ENCODE results near the gene MELTF. TPM values are rescaled to one million over a fixed set of nuclear protein-coding genes. Genes with fewer than 3 reads are reported as not detected.
A peak's percentile ranks its signal among the peaks of the same experiment; 100 is the strongest.

Gene MELTF
- total and polyA plus RNA-seq, 9 of the 15 experiments (the other 6 are each of a cell fraction or from before 2014, with no cell fraction given): 0.35 to 10.5 (median 4.5) TPM

DNA sequence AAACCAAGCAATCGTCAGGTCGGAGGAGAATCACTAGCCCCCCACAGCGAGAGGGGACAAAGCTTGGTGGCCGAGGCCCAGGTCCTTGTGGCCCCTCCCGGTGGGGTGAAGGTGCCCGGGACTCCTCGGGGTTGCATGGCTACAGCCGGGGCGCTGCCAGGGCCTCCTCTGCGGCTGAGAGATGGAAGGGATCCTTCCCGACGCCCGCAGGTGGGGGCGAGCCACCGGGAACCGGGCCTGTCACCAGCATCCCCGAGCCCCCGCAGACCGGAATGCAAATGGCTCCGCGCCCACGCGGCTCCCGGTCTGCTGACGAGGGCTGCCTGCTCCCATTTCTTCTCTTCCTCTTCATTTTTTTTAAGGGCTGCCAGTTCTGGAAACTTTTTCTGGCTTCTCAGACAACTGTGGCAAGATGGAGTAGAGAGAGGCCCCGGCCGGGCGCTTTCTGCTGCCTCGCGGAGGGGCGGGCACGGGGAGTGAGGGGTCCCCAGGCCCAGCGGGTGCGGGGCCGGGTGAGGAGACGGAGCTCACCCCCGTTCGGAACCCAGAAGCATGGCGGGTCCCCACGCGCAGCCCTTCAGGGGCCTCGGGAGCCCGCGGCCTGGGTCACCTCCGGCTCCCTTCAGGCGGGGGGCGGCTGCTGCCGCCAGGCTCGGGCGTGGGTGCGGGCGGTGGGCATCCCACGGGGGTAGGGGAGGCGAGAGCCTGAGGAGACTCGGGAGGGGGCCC is 27.5 kb downstream of the MELTF start (continued):
- TF ChIP-seq, protein P1, sequence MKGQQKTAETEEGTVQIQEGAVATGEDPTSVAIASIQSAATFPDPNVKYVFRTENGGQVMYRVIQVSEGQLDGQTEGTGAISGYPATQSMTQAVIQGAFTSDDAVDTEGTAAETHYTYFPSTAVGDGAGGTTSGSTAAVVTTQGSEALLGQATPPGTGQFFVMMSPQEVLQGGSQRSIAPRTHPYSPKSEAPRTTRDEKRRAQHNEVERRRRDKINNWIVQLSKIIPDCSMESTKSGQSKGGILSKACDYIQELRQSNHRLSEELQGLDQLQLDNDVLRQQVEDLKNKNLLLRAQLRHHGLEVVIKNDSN (CRISPR knock-in tag; IDR thresholded peaks at IDR 0.05): no peak

DNA sequence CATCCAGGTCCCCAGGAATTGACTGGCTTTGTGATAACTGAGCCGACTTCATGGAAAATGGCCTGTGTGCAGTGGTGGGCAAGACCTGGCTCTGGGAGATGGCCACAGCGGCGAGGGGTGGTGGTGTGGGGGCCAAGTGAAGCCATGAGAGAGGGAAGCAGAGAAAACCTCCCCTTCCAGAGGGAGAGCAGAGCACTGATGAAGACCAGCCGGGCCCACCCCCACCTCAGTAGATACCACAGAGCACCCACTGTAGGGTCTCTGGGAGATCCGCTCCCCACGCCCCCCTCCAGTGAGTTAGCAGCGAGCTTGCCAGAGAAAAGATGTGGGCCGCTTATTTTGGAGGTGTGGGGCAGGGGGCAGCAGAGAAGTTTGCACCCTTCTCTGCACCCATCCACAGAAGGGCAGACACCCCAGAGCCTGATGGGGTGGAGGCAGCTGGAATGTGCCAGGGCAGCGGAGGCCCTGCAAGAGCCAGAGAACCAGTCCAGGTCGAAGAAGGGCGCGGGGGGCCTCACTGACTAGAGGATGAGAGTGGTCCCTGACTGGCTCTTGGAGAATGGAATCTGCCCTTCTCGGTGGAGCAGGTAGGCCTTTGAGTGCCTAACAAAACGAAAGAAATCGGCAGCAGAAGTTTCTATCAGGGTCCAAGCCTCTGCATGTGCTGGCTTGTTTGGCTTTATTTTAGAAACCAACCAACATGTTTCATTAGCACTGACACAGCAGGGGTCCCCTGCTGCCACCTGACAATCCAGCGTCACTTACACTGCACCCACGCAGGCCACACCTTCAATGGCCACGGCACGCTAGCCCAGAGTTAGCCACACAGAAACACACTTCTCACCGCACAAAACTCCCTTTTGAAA is 28.3 kb downstream of the MELTF start:
- no peak overlapping the region for H2AFZ ChIP-seq (ENCODE audit: low read depth, low read length)
- H3K4me1 ChIP-seq (replicated peaks in 1 of 2; ENCODE audit: control insufficient read depth in 2 of 2, insufficient read depth in 2 of 2, low read length in 2 of 2): peaks cover 0 to 32% of the 10 kb centered on the region in 2 experiments; a peak in 3 of 5 replicates
- no peak overlapping the region for H3K4me3 ChIP-seq
- no peak overlapping the region for H3K4me2 ChIP-seq (ENCODE audit: insufficient read depth, low read length)
- FAIRE-seq (no peak), ATAC-seq (no peak), DNase-seq (ENCODE audit: extremely low read depth in 1 of 4, low spot score in 3 of 4) (no peak)
- no peaks in the 10 kb centered on the region for H3K9me3 ChIP-seq (replicated peaks; ENCODE audit: control insufficient read depth, insufficient read depth, low read depth, low read length)
- no peak overlapping the region for H3K27ac ChIP-seq (ENCODE audit: extremely low read depth, low read depth, low read length)
- 91% methylated on average over 17 of the region's 20 CpGs for whole genome bisulfite sequencing (ENCODE audit: insufficient coverage, low coverage, missing lambda C conversion rate)
- no peaks in the 10 kb centered on the region for H3K36me3 ChIP-seq (ENCODE audit: control insufficient read depth, insufficient read depth, low read length)
- no peaks in the 10 kb centered on the region for H4K20me1 ChIP-seq (replicated peaks; ENCODE audit: control insufficient read depth, insufficient read depth, low read length)
- no TSS peak for BruUV-seq (replicated peaks)
- no peaks in the 10 kb centered on the region for H3K9me1 ChIP-seq (ENCODE audit: control insufficient read depth, insufficient read depth, low read length)
- POLR2A ChIA-PET: interaction anchor here (0.8 kb wide), 1 partner anchor 20 kb away, joined by 4 read pairs; no protein-coding TSS in a partner anchor
- no peaks in the 10 kb centered on the region for H3K27me3 ChIP-seq (ENCODE audit: control insufficient read depth in 2 of 2, insufficient read depth in 2 of 2, low read length in 2 of 2)
- intact Hi-C loops (cut with micrococcal nuclease): loop anchor here (5.0 kb wide), 1 partner anchor 186 kb away; no protein-coding TSS in a partner anchor
- peak overlapping the region in 1 of 2 experiments; percentile 96; a peak in 2 of 4 replicates for H3K9ac ChIP-seq (ENCODE audit: insufficient read depth in 1 of 2, low read depth in 2 of 2, low read length in 2 of 2)
- CTCF ChIA-PET (ENCODE audit: low intra/inter-chr PET ratio): interaction anchor here (1.8 kb wide), 1 partner anchor 509 kb away, joined by 9 read pairs; no protein-coding TSS in a partner anchor
- in situ Hi-C loops (cut with MboI): no loop called here
- H3K79me2 ChIP-seq (ENCODE audit: control insufficient read depth, insufficient read depth, low read length): no peaks in the 10 kb centered on the region
- TF ChIP-seq, protein P2, sequence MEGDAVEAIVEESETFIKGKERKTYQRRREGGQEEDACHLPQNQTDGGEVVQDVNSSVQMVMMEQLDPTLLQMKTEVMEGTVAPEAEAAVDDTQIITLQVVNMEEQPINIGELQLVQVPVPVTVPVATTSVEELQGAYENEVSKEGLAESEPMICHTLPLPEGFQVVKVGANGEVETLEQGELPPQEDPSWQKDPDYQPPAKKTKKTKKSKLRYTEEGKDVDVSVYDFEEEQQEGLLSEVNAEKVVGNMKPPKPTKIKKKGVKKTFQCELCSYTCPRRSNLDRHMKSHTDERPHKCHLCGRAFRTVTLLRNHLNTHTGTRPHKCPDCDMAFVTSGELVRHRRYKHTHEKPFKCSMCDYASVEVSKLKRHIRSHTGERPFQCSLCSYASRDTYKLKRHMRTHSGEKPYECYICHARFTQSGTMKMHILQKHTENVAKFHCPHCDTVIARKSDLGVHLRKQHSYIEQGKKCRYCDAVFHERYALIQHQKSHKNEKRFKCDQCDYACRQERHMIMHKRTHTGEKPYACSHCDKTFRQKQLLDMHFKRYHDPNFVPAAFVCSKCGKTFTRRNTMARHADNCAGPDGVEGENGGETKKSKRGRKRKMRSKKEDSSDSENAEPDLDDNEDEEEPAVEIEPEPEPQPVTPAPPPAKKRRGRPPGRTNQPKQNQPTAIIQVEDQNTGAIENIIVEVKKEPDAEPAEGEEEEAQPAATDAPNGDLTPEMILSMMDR (IDR thresholded peaks at IDR 0.05 in 2 of 3, conservative IDR thresholded peaks at IDR 0.05 in 1 of 3; ENCODE audit: insufficient read depth in 2 of 3, low read depth in 1 of 3, low read length in 3 of 3): no peak
- TF ChIP-seq, protein P3, sequence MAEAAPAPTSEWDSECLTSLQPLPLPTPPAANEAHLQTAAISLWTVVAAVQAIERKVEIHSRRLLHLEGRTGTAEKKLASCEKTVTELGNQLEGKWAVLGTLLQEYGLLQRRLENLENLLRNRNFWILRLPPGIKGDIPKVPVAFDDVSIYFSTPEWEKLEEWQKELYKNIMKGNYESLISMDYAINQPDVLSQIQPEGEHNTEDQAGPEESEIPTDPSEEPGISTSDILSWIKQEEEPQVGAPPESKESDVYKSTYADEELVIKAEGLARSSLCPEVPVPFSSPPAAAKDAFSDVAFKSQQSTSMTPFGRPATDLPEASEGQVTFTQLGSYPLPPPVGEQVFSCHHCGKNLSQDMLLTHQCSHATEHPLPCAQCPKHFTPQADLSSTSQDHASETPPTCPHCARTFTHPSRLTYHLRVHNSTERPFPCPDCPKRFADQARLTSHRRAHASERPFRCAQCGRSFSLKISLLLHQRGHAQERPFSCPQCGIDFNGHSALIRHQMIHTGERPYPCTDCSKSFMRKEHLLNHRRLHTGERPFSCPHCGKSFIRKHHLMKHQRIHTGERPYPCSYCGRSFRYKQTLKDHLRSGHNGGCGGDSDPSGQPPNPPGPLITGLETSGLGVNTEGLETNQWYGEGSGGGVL (CRISPR knock-in tag; IDR thresholded peaks at IDR 0.05): no peak
- TF ChIP-seq SIRT6 (IDR thresholded peaks at IDR 0.05; ENCODE audit: low read depth, low read length) (no peak), SMAD4 (CRISPR knock-in tag; conservative IDR thresholded peaks at IDR 0.05) (no peak), WHSC1 (IDR thresholded peaks at IDR 0.05; ENCODE audit: low read length) (no peak), XRCC5 (IDR thresholded peaks at IDR 0.05; ENCODE audit: low read depth, low read length) (no peak), CBX5 (IDR thresholded peaks at IDR 0.05; ENCODE audit: borderline replicate concordance, low read depth) (no peak), MTA2 (IDR thresholded peaks at IDR 0.05; ENCODE audit: low read depth) (no peak), FOXJ3 (CRISPR knock-in tag; IDR thresholded peaks at IDR 0.05) (no peak), NFE2L1 (tag; IDR thresholded peaks at IDR 0.05; ENCODE audit: borderline replicate concordance, low read depth) (no peak), RFX5 (IDR thresholded peaks at IDR 0.05; ENCODE audit: low read depth, low read length) (no peak), DMBX1 (CRISPR knock-in tag; IDR thresholded peaks at IDR 0.05; ENCODE audit: borderline replicate concordance) (no peak)

Measured in K562 (cell line).